Measurements from ENCODE around the gene PILRA. TPM values are rescaled to one million over a fixed set of nuclear protein-coding genes. Genes with fewer than 3 reads are reported as not detected.
"Not testable (repeated sequence)": the region's sequence is repeated elsewhere in the genome, so short reads cannot be mapped to it uniquely, and the experiment has no call there.

The PILRA gene
- total RNA-seq, 1 experiment from 2014 or later, result 0.28 TPM

DNA sequence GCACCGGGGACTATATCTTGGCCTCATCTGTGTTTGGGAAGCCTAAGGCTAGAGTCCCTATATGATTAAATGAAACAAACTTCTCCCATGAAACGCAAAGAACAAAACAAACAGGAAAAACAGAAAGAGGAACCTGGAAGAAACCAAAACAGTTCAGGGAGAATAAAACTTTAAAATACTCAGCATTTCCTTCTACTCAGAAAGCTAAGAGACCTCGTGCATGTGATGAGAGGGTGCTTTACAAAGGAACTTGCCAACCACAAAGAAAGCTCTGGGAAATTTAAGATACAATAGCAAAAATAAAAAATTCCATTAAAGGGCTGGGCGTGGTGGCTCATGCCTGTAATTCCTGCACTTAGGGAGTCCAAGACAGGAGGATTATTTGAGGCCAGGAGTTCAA, 6.9 kb downstream of the PILRA start:
- Histone ChIP-seq H3K4me3 (ENCODE audit: insufficient read depth, low read depth, low read length) (no peak overlapping the region), H3K27me3 (ENCODE audit: control insufficient read depth, insufficient read depth, low read length) (no peaks in the 10 kb centered on the region), H3K36me3 (replicated peaks; ENCODE audit: control insufficient read depth, insufficient read depth, low read length) (no peaks in the 10 kb centered on the region; the same call in 1 of the 2 replicates)
- no peak for DNase-seq

GRCh38 chr7:100381531-100382233, 8.4 kb downstream of the PILRA start:
- peak overlapping the region; percentile 14; the same call in 1 of the 2 replicates for H3K4me3 ChIP-seq (ENCODE audit: insufficient read depth, low read depth, low read length)
- H3K27me3 ChIP-seq (ENCODE audit: control insufficient read depth, insufficient read depth, low read length); DNase-seq; H3K36me3 ChIP-seq (replicated peaks; ENCODE audit: control insufficient read depth, insufficient read depth, low read length): not testable (repeated sequence)

DNA sequence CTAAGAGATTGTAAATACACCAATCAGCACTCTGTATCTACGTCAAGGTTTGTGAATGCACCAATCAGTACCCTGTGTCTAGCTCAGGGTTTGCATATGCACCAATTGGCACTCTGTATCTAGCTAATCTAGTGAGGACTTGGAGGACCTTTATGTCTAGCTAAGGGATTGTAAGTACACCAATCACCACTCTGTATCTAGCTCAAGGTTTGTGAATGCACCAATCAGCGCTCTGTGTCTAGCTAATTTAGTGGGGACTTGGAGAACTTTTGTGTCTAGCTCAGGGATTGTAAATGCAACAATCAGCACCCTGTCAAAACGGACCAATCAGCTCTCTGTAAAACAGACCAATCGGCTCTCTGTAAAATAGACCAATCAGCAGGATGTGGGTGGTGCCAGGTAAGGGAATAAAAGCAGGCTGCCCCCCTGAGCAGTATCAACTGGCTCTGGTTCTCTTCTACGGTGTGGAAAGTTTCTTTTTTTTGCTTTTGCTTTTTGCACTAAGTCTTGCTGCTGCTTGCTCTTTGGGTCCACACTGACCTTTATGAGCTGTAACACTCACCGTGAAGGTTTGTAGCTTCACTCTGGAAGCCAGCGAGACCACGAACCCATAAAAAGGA, 9.1 kb downstream of the PILRA start:
- DNase-seq; H3K4me3 ChIP-seq (ENCODE audit: insufficient read depth, low read depth, low read length): not testable (repeated sequence)

DNA sequence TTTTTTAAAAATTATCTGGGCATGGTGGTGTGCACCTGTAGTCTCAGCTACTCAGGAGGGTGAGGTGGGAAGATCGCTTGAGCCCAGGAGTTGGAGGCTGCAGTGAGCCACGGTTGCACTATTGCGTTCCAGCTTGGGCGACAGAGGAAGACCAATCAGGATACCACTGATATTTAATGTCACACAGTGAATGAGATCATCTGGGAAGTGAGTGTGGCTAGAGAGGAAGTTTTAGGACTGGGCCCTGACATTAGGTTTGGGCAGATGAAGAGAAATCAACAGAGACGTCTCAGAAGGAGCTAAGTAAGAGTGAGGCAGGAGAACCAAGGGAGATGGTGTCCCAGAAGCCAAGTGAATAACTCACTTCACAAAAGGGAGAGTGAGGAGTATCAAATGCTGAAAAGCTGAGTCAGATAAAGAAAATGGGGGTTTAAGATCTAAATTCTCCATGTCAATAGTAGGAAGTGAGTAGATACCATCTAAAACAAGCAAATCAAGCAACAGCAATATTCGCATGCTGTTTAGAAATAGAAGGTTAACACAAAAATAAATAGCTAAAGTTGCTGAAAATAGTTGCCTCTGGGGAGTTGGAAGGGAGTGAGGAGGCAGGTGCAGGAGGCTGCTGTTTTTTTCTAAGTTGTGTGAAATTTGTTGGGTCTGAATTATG, 11.5 kb downstream of the PILRA start:
- H3K36me3 ChIP-seq (replicated peaks; ENCODE audit: control insufficient read depth, insufficient read depth, low read length), result no peaks in the 10 kb centered on the region; the same call in 1 of the 2 replicates
- no peak for DNase-seq
- H3K4me3 ChIP-seq (ENCODE audit: insufficient read depth, low read depth, low read length), result no peak overlapping the region
- no peaks in the 10 kb centered on the region for H3K27me3 ChIP-seq (ENCODE audit: control insufficient read depth, insufficient read depth, low read length)

More for the DNA sequence above, 9.1 kb downstream of the PILRA start:
- H3K27me3 ChIP-seq (ENCODE audit: control insufficient read depth, insufficient read depth, low read length); H3K36me3 ChIP-seq (replicated peaks; ENCODE audit: control insufficient read depth, insufficient read depth, low read length): not testable (repeated sequence)

GRCh38 chr7:100386940-100387339, 13.7 kb downstream of the PILRA start:
- no peak for DNase-seq
- Histone ChIP-seq H3K4me3 (ENCODE audit: insufficient read depth, low read depth, low read length) (no peak overlapping the region), H3K36me3 (replicated peaks; ENCODE audit: control insufficient read depth, insufficient read depth, low read length) (no peaks in the 10 kb centered on the region; the same call in 1 of the 2 replicates), H3K27me3 (ENCODE audit: control insufficient read depth, insufficient read depth, low read length) (no peaks in the 10 kb centered on the region)

GRCh38 chr7:100387695-100388094, 14.4 kb downstream of the PILRA start:
- DNase-seq, result no peak
- no peaks in the 10 kb centered on the region; the same call in 1 of the 2 replicates for H3K36me3 ChIP-seq (replicated peaks; ENCODE audit: control insufficient read depth, insufficient read depth, low read length)
- H3K27me3 ChIP-seq (ENCODE audit: control insufficient read depth, insufficient read depth, low read length), result no peaks in the 10 kb centered on the region
- H3K4me3 ChIP-seq (ENCODE audit: insufficient read depth, low read depth, low read length), result no peak overlapping the region

DNA sequence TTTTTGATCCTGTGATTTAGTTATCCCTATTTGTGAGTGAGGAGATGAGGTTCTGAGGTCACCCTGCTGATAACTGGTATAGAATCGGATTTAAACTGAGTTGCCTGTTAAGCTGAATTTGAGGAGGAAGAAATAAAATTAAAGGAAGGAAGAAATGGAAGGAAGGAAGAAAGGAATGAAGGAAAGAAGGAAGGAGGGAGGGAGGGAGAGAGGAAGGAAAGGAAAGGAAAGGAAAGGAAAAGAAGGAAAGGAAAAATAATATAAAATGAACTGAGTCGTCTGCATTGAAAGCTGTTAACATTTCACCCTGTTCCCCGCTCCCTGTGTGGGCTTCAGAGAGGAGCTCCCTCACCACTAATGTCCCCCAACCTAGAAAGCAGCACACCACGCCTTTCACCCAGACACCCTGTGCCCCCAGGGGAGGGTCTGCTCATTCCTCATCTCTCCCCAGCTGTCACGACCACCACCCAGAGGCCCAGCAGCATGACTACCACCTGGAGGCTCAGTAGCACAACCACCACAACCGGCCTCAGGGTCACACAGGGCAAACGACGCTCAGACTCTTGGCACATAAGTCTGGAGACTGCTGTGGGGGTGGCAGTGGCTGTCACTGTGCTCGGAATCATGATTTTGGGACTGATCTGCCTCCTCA, 16.3 kb downstream of the PILRA start:
- H3K36me3 ChIP-seq (replicated peaks; ENCODE audit: control insufficient read depth, insufficient read depth, low read length), result no peaks in the 10 kb centered on the region
- no peaks in the 10 kb centered on the region; the same call in 1 of the 2 replicates for H3K27me3 ChIP-seq (ENCODE audit: control insufficient read depth, insufficient read depth, low read length)
- no peak for DNase-seq
- H3K4me3 ChIP-seq (ENCODE audit: insufficient read depth, low read depth, low read length), result no peak overlapping the region

DNA sequence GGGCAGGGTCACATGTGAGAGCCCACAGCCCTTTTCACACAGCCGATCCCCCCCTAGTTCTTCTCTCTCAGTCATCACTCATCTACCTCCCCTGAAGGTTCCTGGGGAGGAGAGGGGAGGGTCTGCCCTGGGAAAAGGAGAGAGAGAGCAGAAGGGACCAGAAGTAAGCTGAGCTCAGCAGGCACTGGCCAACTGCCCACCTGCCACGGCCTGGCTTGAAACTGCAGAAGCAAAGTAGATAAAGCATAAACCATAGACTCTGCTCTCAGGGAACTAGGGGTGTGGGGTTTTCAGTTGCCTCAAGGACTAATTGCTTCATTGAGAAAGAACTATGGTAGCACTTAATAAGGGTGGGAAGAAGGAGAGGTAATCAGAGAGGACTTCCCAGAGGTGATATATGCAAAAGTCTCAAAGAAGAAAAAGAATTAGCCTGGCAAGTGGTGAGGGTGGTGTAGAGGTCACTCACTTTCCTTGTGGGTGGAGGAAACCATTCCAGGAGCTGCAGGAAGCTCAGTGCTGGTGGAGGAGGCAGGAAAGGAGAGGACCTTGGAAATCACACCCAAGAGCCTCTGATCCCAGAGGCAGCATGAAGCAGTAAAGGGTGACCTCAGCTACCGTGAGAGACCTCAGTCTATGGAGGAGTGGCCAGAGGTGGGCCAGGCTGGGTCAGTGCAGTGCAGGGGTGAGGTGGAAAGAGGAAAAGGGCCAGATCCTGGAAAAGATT, 17.2 kb downstream of the PILRA start:
- no peaks in the 10 kb centered on the region for H3K36me3 ChIP-seq (replicated peaks; ENCODE audit: control insufficient read depth, insufficient read depth, low read length)
- no peak for DNase-seq

GRCh38 chr7:100393233-100393905, 20.1 kb downstream of the PILRA start:
- Histone ChIP-seq H3K36me3 (replicated peaks; ENCODE audit: control insufficient read depth, insufficient read depth, low read length) (no peaks in the 10 kb centered on the region), H3K4me3 (ENCODE audit: insufficient read depth, low read depth, low read length) (no peak overlapping the region), H3K27me3 (ENCODE audit: control insufficient read depth, insufficient read depth, low read length) (no peaks in the 10 kb centered on the region; the same call in 1 of the 2 replicates)
- no peak for DNase-seq

More for the DNA sequence above, 17.2 kb downstream of the PILRA start:
- Histone ChIP-seq H3K4me3 (ENCODE audit: insufficient read depth, low read depth, low read length) (no peak overlapping the region), H3K27me3 (ENCODE audit: control insufficient read depth, insufficient read depth, low read length) (no peaks in the 10 kb centered on the region; the same call in 1 of the 2 replicates)

DNA sequence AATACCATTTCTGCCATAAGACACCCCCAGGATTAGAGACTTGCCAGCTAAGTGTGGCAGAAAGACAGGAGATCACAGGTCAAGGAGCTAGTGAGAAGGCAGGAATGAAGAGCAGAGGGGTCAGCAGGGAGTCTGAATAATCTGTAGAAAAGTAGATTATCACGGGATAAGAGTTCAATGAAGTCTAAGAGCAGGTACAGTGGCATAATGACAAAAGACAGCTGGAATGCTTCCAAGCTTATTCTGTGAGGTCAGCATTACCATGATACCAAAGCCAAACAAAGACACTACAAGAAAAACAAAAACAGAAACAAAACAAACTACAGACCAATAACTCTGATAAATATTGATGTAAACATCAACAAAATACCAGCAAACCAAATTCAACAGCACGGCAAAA, 20.8 kb downstream of the PILRA start:
- Histone ChIP-seq H3K36me3 (replicated peaks; ENCODE audit: control insufficient read depth, insufficient read depth, low read length) (no peaks in the 10 kb centered on the region), H3K4me3 (ENCODE audit: insufficient read depth, low read depth, low read length) (no peak overlapping the region), H3K27me3 (ENCODE audit: control insufficient read depth, insufficient read depth, low read length) (no peaks in the 10 kb centered on the region; the same call in 1 of the 2 replicates)
- DNase-seq, result no peak

- no peaks in the 10 kb centered on the region; the same call in 1 of the 2 replicates for H3K27me3 ChIP-seq (ENCODE audit: control insufficient read depth, insufficient read depth, low read length)
Observed at GRCh38 chr7:100396421-100396982, 23.2 kb downstream of the PILRA start.

DNA sequence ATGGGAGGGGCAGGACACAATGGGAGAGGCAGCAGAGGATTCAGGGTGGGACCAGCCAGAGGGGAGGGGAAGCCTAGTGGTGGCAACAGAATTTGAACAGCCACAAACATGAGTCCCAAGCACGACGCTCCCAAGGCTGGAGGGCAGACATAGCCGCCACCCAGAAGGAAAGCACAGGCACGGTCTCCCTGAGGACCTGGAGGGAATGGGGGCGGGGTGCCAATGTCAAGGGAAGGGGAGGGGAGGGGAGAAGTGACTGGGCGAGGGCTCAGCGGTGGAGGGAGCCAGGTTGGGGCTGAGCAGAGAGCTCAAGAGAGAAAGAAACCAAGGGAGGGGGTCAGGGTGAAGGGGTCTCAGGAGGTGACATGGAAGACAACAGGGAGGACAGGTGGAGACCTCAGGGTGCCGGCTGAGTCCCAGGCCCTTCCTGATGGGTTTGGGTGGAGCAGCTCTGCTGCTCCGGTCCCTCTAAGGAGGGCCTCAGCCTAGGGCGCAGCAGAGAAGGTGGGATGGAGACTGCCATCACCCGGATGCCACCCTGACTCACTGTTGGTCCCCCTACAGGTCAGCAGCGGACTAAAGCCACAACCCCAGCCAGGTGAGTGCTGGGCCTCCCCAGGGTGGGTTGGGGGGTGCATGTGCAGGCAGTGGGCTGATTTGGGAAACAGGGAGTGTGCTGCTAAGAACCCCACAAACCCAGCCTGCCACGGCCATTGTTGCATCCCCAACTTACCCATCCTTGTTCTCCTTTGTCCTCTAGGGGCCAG, 24.2 kb downstream of the PILRA start:
- no peak overlapping the region for H3K4me3 ChIP-seq (ENCODE audit: insufficient read depth, low read depth, low read length)
- H3K36me3 ChIP-seq (replicated peaks; ENCODE audit: control insufficient read depth, insufficient read depth, low read length), result no peaks in the 10 kb centered on the region
- H3K27me3 ChIP-seq (ENCODE audit: control insufficient read depth, insufficient read depth, low read length), result no peaks in the 10 kb centered on the region; the same call in 1 of the 2 replicates
- DNase-seq, result peak; percentile 54

More at GRCh38 chr7:100396421-100396982, 23.2 kb downstream of the PILRA start:
- Histone ChIP-seq H3K4me3 (ENCODE audit: insufficient read depth, low read depth, low read length) (no peak overlapping the region), H3K36me3 (replicated peaks; ENCODE audit: control insufficient read depth, insufficient read depth, low read length) (no peaks in the 10 kb centered on the region)
- DNase-seq, result no peak

DNA sequence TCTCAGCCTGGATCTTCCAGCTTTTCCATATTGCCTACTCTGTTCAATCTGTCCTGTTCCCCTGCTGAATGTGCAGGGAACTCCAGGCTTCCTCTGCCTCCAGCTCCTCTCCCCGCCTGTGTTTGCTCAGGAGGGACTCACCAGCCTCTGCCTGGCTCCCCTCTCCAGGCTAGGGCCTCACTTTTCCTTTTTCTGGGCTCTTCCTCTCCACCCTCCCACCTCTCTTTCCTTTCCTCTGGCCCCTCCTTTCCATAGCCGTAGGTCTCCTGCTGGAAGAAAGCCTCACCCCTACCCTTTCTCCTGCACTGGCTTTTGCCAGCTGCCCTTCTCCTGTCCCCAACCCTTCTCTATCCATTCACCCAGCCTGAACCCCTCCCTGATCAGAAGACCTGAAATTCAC, 25.0 kb downstream of the PILRA start:
- no peak for DNase-seq
- Histone ChIP-seq H3K4me3 (ENCODE audit: insufficient read depth, low read depth, low read length) (no peak overlapping the region), H3K36me3 (replicated peaks; ENCODE audit: control insufficient read depth, insufficient read depth, low read length) (no peaks in the 10 kb centered on the region)

More for the DNA sequence above, 25.0 kb downstream of the PILRA start:
- H3K27me3 ChIP-seq (ENCODE audit: control insufficient read depth, insufficient read depth, low read length), result no peaks in the 10 kb centered on the region; the same call in 1 of the 2 replicates
